RPMI7951 (cell line): Measurements from ENCODE around the gene SHC2. TPM values are rescaled to one million over a fixed set of nuclear protein-coding genes. Genes with fewer than 3 reads are reported as not detected.

Source experiments
- DNase-seq: peaks from one replicate; pipeline ENCODE4 v3.0.0-alpha.2; 2012; ENCODE audit warnings: low read depth
- total RNA-seq: library from RNA; depleted of rRNA; stranded (reverse); fragments of >200 nt; shearing (Covaris generic); gene quantifications from 2 replicates; pipeline ENCODE4 v1.2.3, GENCODE V29; 2014; rRNA removed

Gene SHC2, protein sequence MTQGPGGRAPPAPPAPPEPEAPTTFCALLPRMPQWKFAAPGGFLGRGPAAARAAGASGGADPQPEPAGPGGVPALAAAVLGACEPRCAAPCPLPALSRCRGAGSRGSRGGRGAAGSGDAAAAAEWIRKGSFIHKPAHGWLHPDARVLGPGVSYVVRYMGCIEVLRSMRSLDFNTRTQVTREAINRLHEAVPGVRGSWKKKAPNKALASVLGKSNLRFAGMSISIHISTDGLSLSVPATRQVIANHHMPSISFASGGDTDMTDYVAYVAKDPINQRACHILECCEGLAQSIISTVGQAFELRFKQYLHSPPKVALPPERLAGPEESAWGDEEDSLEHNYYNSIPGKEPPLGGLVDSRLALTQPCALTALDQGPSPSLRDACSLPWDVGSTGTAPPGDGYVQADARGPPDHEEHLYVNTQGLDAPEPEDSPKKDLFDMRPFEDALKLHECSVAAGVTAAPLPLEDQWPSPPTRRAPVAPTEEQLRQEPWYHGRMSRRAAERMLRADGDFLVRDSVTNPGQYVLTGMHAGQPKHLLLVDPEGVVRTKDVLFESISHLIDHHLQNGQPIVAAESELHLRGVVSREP
- total RNA-seq, result 0.10 TPM in 1 of 2 replicates, not detected in the other

DNA sequence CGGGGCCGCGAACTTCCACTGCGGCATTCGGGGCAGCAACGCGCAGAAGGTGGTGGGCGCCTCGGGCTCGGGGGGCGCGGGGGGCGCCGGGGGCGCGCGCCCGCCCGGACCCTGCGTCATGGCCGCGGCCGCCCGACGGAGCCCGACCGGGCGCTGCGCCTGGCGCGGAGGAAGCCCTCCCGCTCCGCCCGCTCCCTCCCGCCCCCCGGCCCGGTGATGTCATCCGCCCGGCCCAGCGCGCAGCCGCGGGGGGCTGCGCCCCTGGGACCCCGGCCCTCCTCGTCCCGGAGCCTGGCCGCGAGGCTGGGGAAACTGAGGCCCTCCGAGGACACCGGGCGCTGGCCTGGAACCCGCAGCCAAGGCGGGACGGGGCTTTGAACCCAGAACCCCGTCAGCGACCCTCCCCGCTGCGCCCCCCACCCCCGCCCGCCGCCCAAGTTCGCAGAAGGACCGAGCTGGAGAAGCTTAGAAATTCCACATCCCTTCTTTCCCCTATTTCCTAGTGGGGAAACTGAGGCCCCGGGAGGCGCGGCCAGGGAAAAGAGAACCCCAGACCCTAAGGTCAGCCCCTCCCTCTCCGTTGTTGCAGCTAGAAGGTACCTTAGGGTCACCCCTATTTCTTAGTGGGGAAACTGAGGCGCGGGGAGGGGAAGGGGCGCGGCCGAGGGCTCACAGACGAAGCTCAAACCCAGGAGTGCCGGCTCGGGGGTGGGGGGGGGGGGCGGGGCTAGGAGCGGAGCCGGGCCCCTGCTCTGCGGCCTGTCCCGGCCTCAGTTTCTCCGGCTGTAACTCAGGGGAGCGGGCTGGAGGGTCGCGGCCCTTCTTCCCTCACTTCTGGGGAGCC, at the start of gene SHC2:
SHC2 (minus strand) TSS at position 157 of the 844 bp plus-strand sequence; CDS start at position 120, 37 bp downstream.
- no peak for DNase-seq

GRCh38 chr19:508204-509150, 47.6 kb upstream of the SHC2 start:
- no peak for DNase-seq

- peak; percentile 76 for DNase-seq
Observed at GRCh38 chr19:507286-508203, 46.7 kb upstream of the SHC2 start, which contains the start of gene TPGS1. Gene TPGS1 (plus strand): TSS chr19:507497. CDS start chr19:507507, 10 bp downstream.

DNA sequence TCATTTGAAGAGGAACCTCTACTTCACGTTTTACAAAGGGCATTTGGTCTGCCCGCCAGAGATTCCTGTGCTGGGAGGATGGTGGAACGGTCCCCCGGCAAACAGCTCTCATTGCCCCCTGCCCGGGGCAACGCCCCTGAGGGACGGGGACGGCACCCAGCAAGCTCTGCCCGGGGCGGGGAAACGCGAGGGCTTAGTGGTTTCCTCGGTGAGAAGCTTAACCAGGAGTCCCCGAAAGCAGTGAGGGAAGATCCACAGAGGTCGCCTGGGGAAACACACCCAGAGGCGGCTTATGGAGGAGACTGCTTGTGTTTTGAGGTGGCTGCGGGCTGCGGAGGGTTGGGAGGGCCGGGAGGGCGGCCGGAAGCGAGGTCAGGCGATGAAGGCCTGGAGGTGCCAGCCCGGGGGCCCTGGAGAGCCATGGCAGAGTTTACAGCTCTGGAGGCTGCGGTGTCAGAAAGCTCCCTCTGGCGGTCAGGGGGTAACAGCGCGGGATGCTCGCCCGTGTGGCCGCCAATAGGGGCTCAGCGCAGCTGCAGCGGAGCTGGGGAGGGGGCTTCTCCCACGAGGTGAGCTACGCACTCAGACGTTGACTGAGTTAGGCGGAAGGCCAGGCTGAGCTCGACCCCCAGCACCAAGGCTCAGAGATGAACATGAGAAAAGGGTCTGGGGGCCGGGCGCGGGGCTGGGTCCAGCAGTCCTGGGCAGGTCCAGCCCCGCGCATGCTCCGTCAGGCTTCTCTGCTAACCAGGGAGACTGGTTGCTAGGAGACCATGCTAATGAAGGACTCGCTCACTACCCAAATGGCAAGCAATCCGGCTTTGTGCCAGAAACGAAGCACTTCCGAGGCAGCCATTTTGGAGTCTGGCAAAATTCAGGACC, 45.8 kb upstream of the SHC2 start:
- peak; percentile 99 for DNase-seq

DNA sequence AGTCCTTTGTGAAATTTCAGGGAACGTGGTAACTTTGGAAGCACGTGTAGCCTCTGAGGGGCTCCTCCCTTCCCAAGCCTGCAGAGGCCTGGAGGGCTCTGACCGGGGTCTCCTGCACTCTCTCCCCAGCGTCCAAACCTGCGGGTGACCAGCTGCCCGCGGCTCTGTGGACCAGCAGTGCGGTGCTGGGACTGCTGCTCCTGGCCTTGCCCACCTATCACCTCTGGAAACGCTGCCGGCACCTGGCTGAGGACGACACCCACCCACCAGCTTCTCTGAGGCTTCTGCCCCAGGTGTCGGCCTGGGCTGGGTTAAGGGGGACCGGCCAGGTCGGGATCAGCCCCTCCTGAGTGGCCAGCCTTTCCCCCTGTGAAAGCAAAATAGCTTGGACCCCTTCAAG, 43.8 kb upstream of the SHC2 start:
- no peak for DNase-seq

- no peak for DNase-seq
Observed at GRCh38 chr19:501646-502045, 40.8 kb upstream of the SHC2 start.

DNA sequence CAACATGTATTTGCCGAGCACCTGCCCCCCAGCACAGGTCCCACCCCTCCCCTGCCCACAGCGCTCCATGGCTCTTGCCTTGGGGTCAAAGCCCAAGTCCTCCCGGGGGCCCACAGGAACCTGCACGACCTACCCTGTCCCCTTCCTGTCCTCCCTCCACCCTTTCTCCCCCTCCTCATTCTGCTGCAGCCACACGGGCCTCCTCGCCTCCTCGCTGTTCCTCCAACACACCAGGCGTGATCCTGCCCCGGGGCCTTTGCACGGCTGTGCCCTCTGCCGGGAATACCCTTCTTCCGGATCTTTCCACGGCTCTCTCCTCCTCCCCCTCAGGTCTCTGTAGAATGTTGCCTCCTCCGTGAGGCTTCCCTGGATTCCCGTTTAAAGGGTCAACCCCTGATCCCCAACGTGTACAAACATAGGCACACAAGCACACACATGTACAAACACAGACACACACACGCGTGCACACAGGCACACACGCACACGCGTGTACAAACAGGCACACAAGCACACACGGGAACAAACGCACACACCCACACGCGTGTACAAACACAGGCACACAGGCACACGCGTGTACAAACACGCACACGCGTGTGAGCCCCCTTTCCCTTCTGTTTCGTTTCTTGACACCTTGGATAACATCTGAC, 38.3 kb upstream of the SHC2 start:
- DNase-seq, result no peak

DNA sequence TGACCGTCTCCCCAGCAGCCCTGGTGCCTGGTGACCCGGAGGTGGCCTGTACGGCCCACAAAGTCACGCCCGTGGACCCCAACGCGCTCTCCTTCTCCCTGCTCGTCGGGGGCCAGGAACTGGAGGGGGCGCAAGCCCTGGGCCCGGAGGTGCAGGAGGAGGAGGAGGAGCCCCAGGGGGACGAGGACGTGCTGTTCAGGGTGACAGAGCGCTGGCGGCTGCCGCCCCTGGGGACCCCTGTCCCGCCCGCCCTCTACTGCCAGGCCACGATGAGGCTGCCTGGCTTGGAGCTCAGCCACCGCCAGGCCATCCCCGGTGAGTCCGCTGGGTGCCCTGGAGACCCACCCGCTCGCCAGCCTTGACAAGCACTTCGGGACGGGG, 37.7 kb upstream of the SHC2 start:
- no peak for DNase-seq

- DNase-seq, result no peak
Observed at GRCh38 chr19:497869-498510, 37.2 kb upstream of the SHC2 start.

- DNase-seq, result no peak
Observed at GRCh38 chr19:497491-497868, 36.6 kb upstream of the SHC2 start.

- DNase-seq, result no peak
Observed at GRCh38 chr19:496986-497385, 36.2 kb upstream of the SHC2 start.

DNA sequence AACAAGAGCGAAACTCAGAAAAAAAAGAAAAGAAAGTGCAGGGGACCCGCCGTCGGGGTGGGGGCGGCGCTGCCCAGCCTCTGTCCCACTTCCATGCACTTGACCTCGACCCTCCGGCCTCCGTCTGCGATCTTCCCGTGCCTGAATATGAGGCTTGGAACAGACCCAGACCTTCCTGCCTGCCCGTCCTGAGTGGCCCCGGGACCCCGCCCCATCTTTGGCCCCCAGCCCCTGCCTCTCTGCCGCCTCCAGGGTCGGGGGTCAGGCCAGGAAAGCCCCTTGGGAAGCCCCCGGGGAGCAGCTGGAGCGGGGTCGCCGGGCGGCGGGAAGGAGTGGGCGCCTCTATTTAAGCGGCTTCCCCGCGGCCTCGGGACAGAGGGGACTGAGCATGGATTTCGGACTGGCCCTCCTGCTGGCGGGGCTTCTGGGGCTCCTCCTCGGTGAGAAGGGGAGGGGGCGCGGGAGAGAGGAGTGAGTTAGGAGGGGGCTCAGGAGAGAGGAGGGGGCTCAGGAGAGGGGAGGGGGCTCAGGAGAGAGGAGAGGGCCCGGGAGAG, 35.4 kb upstream of the SHC2 start, which contains the start of gene MADCAM1:
MADCAM1 (plus strand) TSS at position 375 of the 554 bp plus-strand sequence; CDS start at position 389, 14 bp downstream.
- DNase-seq, result no peak

DNA sequence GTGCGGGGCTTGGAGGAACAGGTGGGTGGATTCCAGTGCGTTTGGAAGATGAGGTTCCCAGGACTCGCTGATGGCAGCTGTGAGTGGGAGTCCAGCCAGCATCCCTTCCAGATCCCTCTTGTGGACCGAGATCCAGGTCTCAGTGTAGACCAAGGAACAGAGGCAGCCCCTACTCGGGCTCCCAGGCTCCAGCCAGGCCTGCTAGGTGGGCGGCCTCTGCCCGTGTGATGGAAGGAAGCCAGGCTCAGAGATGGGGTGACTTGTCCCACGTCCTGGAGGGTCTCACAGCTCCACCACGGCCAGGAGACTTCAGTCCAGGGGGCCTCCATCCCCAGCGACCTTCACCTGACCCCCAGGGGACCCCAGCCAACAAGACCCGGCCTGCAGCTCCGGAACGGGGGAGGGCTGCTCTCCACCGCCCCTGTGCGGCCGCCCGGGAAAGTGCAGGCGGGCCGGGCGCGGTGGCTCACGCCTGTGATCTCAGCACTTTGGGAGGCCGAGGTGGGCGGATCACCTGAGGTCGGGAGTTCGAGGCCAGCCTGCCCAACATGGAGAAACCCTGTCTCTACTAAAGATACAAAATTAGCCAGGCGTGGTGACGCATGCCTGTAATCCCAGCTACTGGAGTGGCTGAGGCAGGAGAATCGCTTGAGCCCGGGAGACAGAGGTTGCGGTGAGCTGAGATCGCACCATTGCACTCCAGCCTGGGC, 34.7 kb upstream of the SHC2 start:
- DNase-seq, result peak; percentile 64

- DNase-seq, result no peak
Observed at GRCh38 chr19:495081-495401, 34.2 kb upstream of the SHC2 start.

DNA sequence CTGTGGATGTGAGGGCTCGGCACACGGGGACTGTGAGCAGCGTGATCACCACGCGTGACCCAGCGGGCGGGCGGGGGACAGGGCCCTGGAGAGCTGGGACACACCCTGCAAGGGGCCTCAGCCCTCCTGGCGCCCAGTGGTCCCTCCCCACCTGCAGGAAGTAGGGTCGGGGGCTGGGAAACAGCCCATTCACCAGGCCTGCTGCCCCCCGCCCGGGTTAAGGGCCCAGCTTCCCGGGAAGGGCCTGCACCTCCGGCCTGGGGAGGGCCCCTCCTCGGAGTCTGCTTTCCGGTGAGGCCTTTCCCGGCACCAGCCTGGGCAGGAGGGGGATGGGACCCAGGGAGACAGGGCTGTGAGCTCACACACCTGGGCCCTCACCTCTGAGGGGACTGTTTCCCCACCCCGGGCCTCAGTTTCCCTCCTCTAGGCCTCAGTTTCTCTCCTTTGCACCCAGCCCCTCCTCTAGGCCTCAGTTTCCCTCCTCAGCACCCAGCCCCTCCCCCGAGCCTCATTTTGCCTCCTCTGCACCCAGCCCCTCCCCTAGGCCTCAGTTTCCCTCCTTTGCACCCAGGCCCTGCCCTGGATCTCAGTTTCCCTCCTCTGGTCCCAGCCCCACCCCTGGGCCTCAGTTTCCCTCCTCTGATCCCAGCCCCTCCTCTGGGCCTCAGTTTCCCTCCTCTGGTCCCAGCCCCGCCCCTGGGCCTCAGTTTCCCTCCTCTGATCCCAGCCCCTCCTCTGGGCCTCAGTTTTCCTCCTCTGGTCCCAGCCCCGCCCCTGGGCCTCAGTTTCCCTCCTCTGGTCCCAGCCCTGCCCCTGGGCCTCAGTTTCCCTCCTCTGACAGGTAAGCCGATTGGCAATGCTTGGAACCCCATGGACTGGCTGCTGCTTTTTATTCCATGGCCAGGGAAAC, 33.6 kb upstream of the SHC2 start:
- DNase-seq, result no peak
